SK-N-MC (cell line): ENCODE measurements around the gene DSG2.

Experiments
- EZH2 ChIP-seq: fragments of 200-600 bp; sonication (generic); IDR thresholded peaks from one replicate; pipeline ENCODE4 v1.6.1; 2017; ENCODE audit warnings: antibody characterized with exemption
- FOXP2 ChIP-seq: optimal IDR thresholded peaks from 2 replicates; pipeline ENCODE3; 2011; ENCODE audit warnings: mild to moderate bottlenecking, moderate library complexity; ENCODE audit not compliant: insufficient read depth; ENCODE audit errors: extremely low read length, control extremely low read depth
- POLR2AphosphoS5 ChIP-seq: IDR thresholded peaks from 2 replicates; pipeline ENCODE4 v1.6.1; 2012; ENCODE audit warnings: mild to moderate bottlenecking, low read depth, low read length, borderline replicate concordance

DNA sequence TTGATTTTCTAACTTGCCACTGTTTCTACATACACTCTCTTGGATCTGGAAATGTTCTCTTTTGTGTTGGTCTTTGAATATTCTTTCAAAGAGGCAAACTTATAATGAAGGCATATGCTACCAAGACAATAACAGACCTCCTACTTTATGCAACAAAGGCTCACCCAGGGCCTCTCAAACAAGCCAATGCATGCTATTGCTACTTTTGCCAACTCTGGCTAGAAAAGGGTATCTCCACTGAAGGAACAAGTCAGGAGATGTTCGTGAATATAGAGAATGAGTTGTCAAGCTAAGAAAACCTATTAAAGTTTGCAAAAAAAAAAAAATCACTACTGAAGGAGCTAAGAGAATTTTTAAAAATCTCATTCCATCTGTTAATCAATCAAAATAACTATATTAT is 15.9 kb upstream of the DSG2 start:
- TF ChIP-seq EZH2 (no peak), POLR2AphosphoS5 (no peak), FOXP2 (no peak)
